SU-DHL-6 (cell line): ENCODE results near the gene FLAD1.

Experiments
- H2AFZ ChIP-seq: fragments of 200-600 bp; sonication (generic); 2 replicates; pipeline ENCODE4 v1.6.1; 2014; ENCODE audit warnings: low read depth, mild to moderate bottlenecking, moderate library complexity, mixed read lengths, antibody characterized with exemption, low read length; ENCODE audit not compliant: severe bottlenecking
- H3F3A ChIP-seq: fragments of 200-600 bp; shearing (Covaris generic); 2 replicates; pipeline ENCODE4 v1.6.0; 2016; ENCODE audit warnings: antibody characterized with exemption, mild to moderate bottlenecking; ENCODE audit not compliant: insufficient read depth
- H3K27ac ChIP-seq: fragments of 200-600 bp; sonication (generic); 2 replicates; pipeline ENCODE4 v1.5.1; 2016; ENCODE audit warnings: low read depth, mild to moderate bottlenecking, low read length, moderate library complexity, mixed read lengths
- H3K27me3 ChIP-seq: fragments of 200-600 bp; sonication (generic), shearing (Covaris generic); 2 replicates; pipeline ENCODE4 v1.6.0; 2014; ENCODE audit warnings: mild to moderate bottlenecking, low read length
- H3K36me3 ChIP-seq: fragments of 200-600 bp; sonication (generic); 2 replicates; pipeline ENCODE4 v1.6.1; 2014; ENCODE audit warnings: mild to moderate bottlenecking, low read length, mixed read lengths
- H3K4me2 ChIP-seq: fragments of 300-600, 200-600 bp; shearing (Covaris generic), sonication (generic); 2 replicates; pipeline ENCODE4 v1.6.0; 2014; ENCODE audit warnings: low read length, low read depth, mild to moderate bottlenecking; ENCODE audit not compliant: poor library complexity, severe bottlenecking
- H3K4me3 ChIP-seq: fragments of 200-600 bp; sonication (generic); 2 replicates; pipeline ENCODE4 v1.5.1; 2014; ENCODE audit warnings: antibody characterized with exemption, low read length, mild to moderate bottlenecking, mixed read lengths; ENCODE audit not compliant: insufficient read depth, poor library complexity, severe bottlenecking
- H3K79me2 ChIP-seq: fragments of 200-600 bp; sonication (generic); 2 replicates; pipeline ENCODE4 v1.6.1; 2014; ENCODE audit warnings: mild to moderate bottlenecking, low read length, moderate library complexity; ENCODE audit not compliant: insufficient read depth
- H3K9ac ChIP-seq: fragments of 200-600 bp; sonication (generic); 2 replicates; pipeline ENCODE4 v1.7.0; 2014; ENCODE audit warnings: mild to moderate bottlenecking, low read length
- H3K9me2 ChIP-seq: fragments of 200-600 bp; sonication (generic); replicated peaks from 2 replicates; pipeline ENCODE4 v1.6.1; 2014; ENCODE audit warnings: low read length; ENCODE audit not compliant: insufficient read depth
- H3K9me3 ChIP-seq: fragments of 200-600 bp; sonication (generic); 2 replicates; pipeline ENCODE4 v1.6.1; 2014; ENCODE audit warnings: low read length, mixed read lengths; ENCODE audit not compliant: insufficient read depth
- H4K20me1 ChIP-seq: fragments of 200-600 bp; sonication (generic); 2 replicates; pipeline ENCODE4 v1.6.1; 2014; ENCODE audit warnings: low read depth, mild to moderate bottlenecking, antibody characterized with exemption, low read length, moderate library complexity, mixed read lengths
- EZH2phosphoT487 ChIP-seq: fragments of 200-600 bp; sonication (generic), shearing (Covaris generic); conservative IDR thresholded peaks from 2 replicates; pipeline ENCODE4 v1.6.1; 2018; ENCODE audit warnings: mild to moderate bottlenecking, antibody characterized with exemption, low read length, moderate library complexity, mixed read lengths
- TF ChIP-seq, protein P1 (sequence below): fragments of 200-600 bp; sonication (generic); IDR thresholded peaks from one replicate; pipeline ENCODE4 v1.5.1; 2017; ENCODE audit warnings: antibody characterized with exemption, mild to moderate bottlenecking, low read length, moderate library complexity; ENCODE audit not compliant: insufficient read depth, poor library complexity, severe bottlenecking

FLAD1 gene

GRCh38 chr1:154958681-154959425, 24.3 kb upstream of the FLAD1 start:
- H3K79me2 ChIP-seq = peaks cover 12% of the 10 kb centered on the region
- no peak overlapping the region for H3K27ac ChIP-seq
- H3K9ac ChIP-seq = no peak overlapping the region
- no peaks in the 10 kb centered on the region for H3K27me3 ChIP-seq
- no peak overlapping the region for H3K4me2 ChIP-seq
- H2AFZ ChIP-seq = no peak overlapping the region
- H3K9me2 ChIP-seq = no peaks in the 10 kb centered on the region
- H3K36me3 ChIP-seq = peaks cover 3% of the 10 kb centered on the region; the same call in 1 of the 2 replicates
- no peaks in the 10 kb centered on the region for H3K9me3 ChIP-seq
- no peaks in the 10 kb centered on the region for H4K20me1 ChIP-seq
- TF ChIP-seq EZH2phosphoT487 = no peak
- TF ChIP-seq, protein P1, sequence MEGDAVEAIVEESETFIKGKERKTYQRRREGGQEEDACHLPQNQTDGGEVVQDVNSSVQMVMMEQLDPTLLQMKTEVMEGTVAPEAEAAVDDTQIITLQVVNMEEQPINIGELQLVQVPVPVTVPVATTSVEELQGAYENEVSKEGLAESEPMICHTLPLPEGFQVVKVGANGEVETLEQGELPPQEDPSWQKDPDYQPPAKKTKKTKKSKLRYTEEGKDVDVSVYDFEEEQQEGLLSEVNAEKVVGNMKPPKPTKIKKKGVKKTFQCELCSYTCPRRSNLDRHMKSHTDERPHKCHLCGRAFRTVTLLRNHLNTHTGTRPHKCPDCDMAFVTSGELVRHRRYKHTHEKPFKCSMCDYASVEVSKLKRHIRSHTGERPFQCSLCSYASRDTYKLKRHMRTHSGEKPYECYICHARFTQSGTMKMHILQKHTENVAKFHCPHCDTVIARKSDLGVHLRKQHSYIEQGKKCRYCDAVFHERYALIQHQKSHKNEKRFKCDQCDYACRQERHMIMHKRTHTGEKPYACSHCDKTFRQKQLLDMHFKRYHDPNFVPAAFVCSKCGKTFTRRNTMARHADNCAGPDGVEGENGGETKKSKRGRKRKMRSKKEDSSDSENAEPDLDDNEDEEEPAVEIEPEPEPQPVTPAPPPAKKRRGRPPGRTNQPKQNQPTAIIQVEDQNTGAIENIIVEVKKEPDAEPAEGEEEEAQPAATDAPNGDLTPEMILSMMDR = no peak
- H3F3A ChIP-seq = peaks cover 32% of the 10 kb centered on the region
- no peak overlapping the region for H3K4me3 ChIP-seq

DNA sequence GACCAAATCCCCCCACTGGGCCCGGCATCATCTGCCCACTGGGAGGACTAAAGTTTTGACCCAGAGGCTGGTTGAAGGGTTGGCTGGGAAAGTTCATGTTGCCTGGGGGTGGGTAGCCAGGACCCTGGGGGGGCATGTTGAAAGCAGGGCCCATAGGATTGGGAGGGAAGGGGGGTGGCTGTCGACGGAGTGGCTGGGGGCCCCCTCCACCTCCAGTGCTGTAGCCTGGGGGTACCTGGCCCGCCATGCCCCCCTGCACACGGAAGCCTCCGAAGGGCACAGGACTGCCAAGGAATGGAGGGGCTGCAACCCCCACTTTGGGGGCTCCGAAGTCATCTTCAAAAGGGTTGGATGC, 23.7 kb upstream of the FLAD1 start:
- Histone ChIP-seq H3K27me3 (no peaks in the 10 kb centered on the region), H3K27ac (no peak overlapping the region), H3F3A (peaks cover 37% of the 10 kb centered on the region), H3K36me3 (peaks cover 3% of the 10 kb centered on the region; the same call in 1 of the 2 replicates), H3K4me2 (no peak overlapping the region), H2AFZ (no peak overlapping the region), H3K4me3 (no peak overlapping the region), H3K9ac (no peak overlapping the region), H3K9me2 (no peaks in the 10 kb centered on the region), H4K20me1 (no peaks in the 10 kb centered on the region), H3K79me2 (peaks cover 12% of the 10 kb centered on the region), H3K9me3 (no peaks in the 10 kb centered on the region)
- TF ChIP-seq, protein P1 = no peak
- TF ChIP-seq EZH2phosphoT487 = no peak

- Histone ChIP-seq H3K27ac (peak overlapping the region; percentile 91), H3K27me3 (no peaks in the 10 kb centered on the region), H3K9me2 (no peaks in the 10 kb centered on the region), H3K9ac (peak overlapping the region; percentile 96), H3F3A (peaks cover 36% of the 10 kb centered on the region), H4K20me1 (no peaks in the 10 kb centered on the region), H3K4me3 (peak overlapping the region; percentile 82), H3K36me3 (peaks cover 3% of the 10 kb centered on the region; the same call in 1 of the 2 replicates), H3K4me2 (peak overlapping the region; percentile 72), H3K79me2 (peaks cover 12% of the 10 kb centered on the region), H3K9me3 (no peaks in the 10 kb centered on the region), H2AFZ (no peak overlapping the region)
- no peak for TF ChIP-seq EZH2phosphoT487
- TF ChIP-seq, protein P1 = no peak
Measured at GRCh38 chr1:154960446-154961136, 22.6 kb upstream of the FLAD1 start.
